SK-N-SH treated with all-trans-retinoic acid at 6 μM for 48 hours (cell line): ENCODE measurements around the gene RGS7.

Experiments used
- ATAC-seq: fragments of 200-7000 bp; cut with Tn5 transposase; 3 replicates; pipeline ENCODE4 v1.9.1; 2020; ENCODE audit warnings: mild to moderate bottlenecking, moderate library complexity
- ARNTL ChIP-seq: fragments of 450-650 bp; formaldehyde crosslinking; IDR thresholded peaks from 2 replicates; pipeline ENCODE4 v1.5.0; 2020; ENCODE audit warnings: low read depth, mild to moderate bottlenecking, moderate library complexity, borderline replicate concordance
- CSDC2 ChIP-seq: fragments of 250-450 bp; sonication (Bioruptor Pico); IDR thresholded peaks from 2 replicates; pipeline ENCODE4 v1.5.0; 2020; ENCODE audit warnings: mild to moderate bottlenecking, moderate library complexity
- ESRRG ChIP-seq: fragments of 250-450 bp; sonication (Bioruptor Pico); IDR thresholded peaks from 2 replicates; pipeline ENCODE4 v1.6.1; 2021; ENCODE audit warnings: mild to moderate bottlenecking
- GLIS3 ChIP-seq: fragments of 250-450 bp; sonication (Bioruptor Pico); IDR thresholded peaks from 2 replicates; pipeline ENCODE4 v1.5.0; 2020; ENCODE audit warnings: mild to moderate bottlenecking, moderate library complexity
- ISL1 ChIP-seq: fragments of 250-450 bp; sonication (Bioruptor Pico); IDR thresholded peaks from 2 replicates; pipeline ENCODE4 v2.1.2; 2022; ENCODE audit warnings: mild to moderate bottlenecking, moderate library complexity
- OSR1 ChIP-seq: fragments of 250-450 bp; sonication (Bioruptor Pico); IDR thresholded peaks from 2 replicates; pipeline ENCODE4 v1.8.0; 2022; ENCODE audit warnings: moderate library complexity, mild to moderate bottlenecking, inconsistent platforms
- PPARA ChIP-seq: fragments of 250-450 bp; sonication (Bioruptor Pico); IDR thresholded peaks from 2 replicates; pipeline ENCODE4 v1.5.0; 2020; ENCODE audit warnings: mild to moderate bottlenecking, borderline replicate concordance
- RARB ChIP-seq: fragments of 250-450 bp; sonication (Bioruptor Pico); IDR thresholded peaks from 2 replicates; pipeline ENCODE4 v1.8.0; 2021; ENCODE audit warnings: mild to moderate bottlenecking, moderate library complexity
- SNAI2 ChIP-seq: fragments of 250-450 bp; sonication (Bioruptor Pico); IDR thresholded peaks from 2 replicates; pipeline ENCODE4 v1.5.0; 2020; ENCODE audit warnings: mild to moderate bottlenecking, moderate library complexity
- TCF4 ChIP-seq: fragments of 250-450 bp; sonication (Bioruptor Pico); IDR thresholded peaks from 2 replicates; pipeline ENCODE4 v1.8.0; 2021; ENCODE audit warnings: mild to moderate bottlenecking, moderate library complexity, borderline replicate concordance
- TOX ChIP-seq: fragments of 250-450 bp; sonication (Bioruptor Pico); IDR thresholded peaks from 2 replicates; pipeline ENCODE4 v1.8.0; 2021; ENCODE audit warnings: mild to moderate bottlenecking, moderate library complexity, borderline replicate concordance
- ZC3H10 ChIP-seq: fragments of 250-450 bp; sonication (Bioruptor Pico); IDR thresholded peaks from 2 replicates; pipeline ENCODE4 v1.5.1; 2021; ENCODE audit warnings: mild to moderate bottlenecking, moderate library complexity
- ZFP3 ChIP-seq: fragments of 250-450 bp; sonication (Bioruptor Pico); IDR thresholded peaks from 2 replicates; pipeline ENCODE4 v1.5.0; 2020; ENCODE audit warnings: mild to moderate bottlenecking, moderate library complexity
- ZFP30 ChIP-seq: fragments of 450-650 bp; formaldehyde crosslinking; IDR thresholded peaks from 2 replicates; pipeline ENCODE4 v1.5.0; 2022; ENCODE audit warnings: mild to moderate bottlenecking, moderate library complexity
- ZNF565 ChIP-seq: fragments of 450-650 bp; formaldehyde crosslinking; conservative IDR thresholded peaks from 2 replicates; pipeline ENCODE4 v1.5.0; 2020; ENCODE audit warnings: low read depth, mild to moderate bottlenecking, moderate library complexity
- ZNF70 ChIP-seq: fragments of 450-650 bp; formaldehyde crosslinking; IDR thresholded peaks from 2 replicates; pipeline ENCODE4 v1.5.0; 2020; ENCODE audit warnings: mild to moderate bottlenecking, moderate library complexity
- ZNF8 ChIP-seq: fragments of 450-650 bp; formaldehyde crosslinking; IDR thresholded peaks from 2 replicates; pipeline ENCODE4 v1.5.0; 2020; ENCODE audit warnings: mild to moderate bottlenecking, moderate library complexity
- TF ChIP-seq, protein P1 (sequence below): fragments of 250-450 bp; sonication (Bioruptor Pico); IDR thresholded peaks from 2 replicates; pipeline ENCODE4 v1.8.0; 2021; ENCODE audit warnings: low read depth, mild to moderate bottlenecking, moderate library complexity, borderline replicate concordance
- TF ChIP-seq, protein P2 (sequence below): fragments of 250-450 bp; sonication (Bioruptor Pico); IDR thresholded peaks from 2 replicates; pipeline ENCODE4 v1.8.0; 2020; ENCODE audit warnings: mild to moderate bottlenecking, moderate library complexity, borderline replicate concordance
- TF ChIP-seq, protein P3 (sequence below): fragments of 250-450 bp; sonication (Bioruptor Pico); IDR thresholded peaks from 2 replicates; pipeline ENCODE4 v1.5.1; 2021; ENCODE audit warnings: mild to moderate bottlenecking, moderate library complexity
- TF ChIP-seq, protein P4 (sequence below): fragments of 250-450 bp; sonication (Bioruptor Pico); IDR thresholded peaks from 2 replicates; pipeline ENCODE4 v1.5.1; 2020; ENCODE audit warnings: low read depth, mild to moderate bottlenecking, moderate library complexity
- TF ChIP-seq, protein P5 (sequence below): fragments of 250-450 bp; sonication (Bioruptor Pico); IDR thresholded peaks from 2 replicates; pipeline ENCODE4 v1.5.0; 2020; ENCODE audit warnings: mild to moderate bottlenecking, moderate library complexity

The RGS7 gene

DNA sequence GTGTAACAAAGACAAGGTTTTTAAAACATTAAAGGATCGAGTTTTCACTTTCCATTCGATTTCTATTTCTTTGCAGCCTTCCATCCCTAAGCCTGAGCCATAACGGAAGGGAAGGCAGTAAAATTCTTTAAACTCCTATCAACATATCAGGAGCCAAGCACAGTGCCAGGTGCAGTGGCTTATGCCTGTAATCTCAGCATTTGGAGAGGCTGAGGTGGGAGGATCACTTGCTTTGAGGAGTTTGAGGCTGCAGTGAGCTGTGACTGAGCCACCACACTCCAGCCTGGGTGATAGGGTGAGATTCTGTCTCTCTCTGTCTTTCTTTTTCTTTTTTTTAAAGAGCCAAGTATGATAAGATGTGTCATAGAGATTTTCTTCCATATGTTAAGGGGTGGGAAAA, 527.5 kb downstream of the RGS7 start (continued):
- TF ChIP-seq ARNTL (CRISPR knock-in tag), result no peak
- TF ChIP-seq, protein P1, sequence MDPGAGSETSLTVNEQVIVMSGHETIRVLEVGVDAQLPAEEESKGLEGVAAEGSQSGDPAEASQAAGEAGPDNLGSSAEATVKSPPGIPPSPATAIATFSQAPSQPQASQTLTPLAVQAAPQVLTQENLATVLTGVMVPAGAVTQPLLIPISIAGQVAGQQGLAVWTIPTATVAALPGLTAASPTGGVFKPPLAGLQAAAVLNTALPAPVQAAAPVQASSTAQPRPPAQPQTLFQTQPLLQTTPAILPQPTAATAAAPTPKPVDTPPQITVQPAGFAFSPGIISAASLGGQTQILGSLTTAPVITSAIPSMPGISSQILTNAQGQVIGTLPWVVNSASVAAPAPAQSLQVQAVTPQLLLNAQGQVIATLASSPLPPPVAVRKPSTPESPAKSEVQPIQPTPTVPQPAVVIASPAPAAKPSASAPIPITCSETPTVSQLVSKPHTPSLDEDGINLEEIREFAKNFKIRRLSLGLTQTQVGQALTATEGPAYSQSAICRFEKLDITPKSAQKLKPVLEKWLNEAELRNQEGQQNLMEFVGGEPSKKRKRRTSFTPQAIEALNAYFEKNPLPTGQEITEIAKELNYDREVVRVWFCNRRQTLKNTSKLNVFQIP (CRISPR knock-in tag), result no peak

DNA sequence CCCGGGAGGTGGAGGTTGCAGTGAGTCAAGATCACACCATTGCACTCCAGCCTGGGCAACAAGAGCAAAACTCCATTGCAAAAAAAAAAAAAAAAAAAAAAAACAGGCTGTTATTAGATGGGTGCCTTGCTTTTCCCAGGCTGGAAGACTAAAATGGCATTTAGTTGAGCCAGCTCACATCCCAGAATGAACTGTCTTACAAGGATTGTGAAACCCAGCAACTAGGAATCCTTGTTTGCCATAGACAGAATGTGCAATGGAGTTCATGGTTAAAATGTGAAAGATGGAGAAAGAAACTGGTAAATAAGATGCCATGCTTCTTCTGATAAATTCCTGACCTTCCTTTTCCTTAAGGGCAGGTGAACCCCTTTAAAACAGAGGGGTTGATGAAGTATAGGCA, 529.2 kb downstream of the RGS7 start:
- TF ChIP-seq ZC3H10 (no peak), TCF4 (no peak), PPARA (CRISPR knock-in tag) (no peak), OSR1 (CRISPR knock-in tag) (no peak), ARNTL (CRISPR knock-in tag) (no peak), ISL1 (CRISPR knock-in tag) (no peak), ZNF70 (CRISPR knock-in tag) (no peak), ZFP30 (CRISPR knock-in tag) (no peak), ESRRG (CRISPR knock-in tag) (no peak), RARB (CRISPR knock-in tag) (no peak), GLIS3 (no peak), ZNF8 (CRISPR knock-in tag) (no peak), ZFP3 (CRISPR knock-in tag) (no peak), CSDC2 (CRISPR knock-in tag) (no peak), ZNF565 (no peak), SNAI2 (CRISPR knock-in tag) (no peak)
- TF ChIP-seq, protein P2, sequence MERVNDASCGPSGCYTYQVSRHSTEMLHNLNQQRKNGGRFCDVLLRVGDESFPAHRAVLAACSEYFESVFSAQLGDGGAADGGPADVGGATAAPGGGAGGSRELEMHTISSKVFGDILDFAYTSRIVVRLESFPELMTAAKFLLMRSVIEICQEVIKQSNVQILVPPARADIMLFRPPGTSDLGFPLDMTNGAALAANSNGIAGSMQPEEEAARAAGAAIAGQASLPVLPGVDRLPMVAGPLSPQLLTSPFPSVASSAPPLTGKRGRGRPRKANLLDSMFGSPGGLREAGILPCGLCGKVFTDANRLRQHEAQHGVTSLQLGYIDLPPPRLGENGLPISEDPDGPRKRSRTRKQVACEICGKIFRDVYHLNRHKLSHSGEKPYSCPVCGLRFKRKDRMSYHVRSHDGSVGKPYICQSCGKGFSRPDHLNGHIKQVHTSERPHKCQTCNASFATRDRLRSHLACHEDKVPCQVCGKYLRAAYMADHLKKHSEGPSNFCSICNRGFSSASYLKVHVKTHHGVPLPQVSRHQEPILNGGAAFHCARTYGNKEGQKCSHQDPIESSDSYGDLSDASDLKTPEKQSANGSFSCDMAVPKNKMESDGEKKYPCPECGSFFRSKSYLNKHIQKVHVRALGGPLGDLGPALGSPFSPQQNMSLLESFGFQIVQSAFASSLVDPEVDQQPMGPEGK (CRISPR knock-in tag), result no peak
- TF ChIP-seq, protein P3, sequence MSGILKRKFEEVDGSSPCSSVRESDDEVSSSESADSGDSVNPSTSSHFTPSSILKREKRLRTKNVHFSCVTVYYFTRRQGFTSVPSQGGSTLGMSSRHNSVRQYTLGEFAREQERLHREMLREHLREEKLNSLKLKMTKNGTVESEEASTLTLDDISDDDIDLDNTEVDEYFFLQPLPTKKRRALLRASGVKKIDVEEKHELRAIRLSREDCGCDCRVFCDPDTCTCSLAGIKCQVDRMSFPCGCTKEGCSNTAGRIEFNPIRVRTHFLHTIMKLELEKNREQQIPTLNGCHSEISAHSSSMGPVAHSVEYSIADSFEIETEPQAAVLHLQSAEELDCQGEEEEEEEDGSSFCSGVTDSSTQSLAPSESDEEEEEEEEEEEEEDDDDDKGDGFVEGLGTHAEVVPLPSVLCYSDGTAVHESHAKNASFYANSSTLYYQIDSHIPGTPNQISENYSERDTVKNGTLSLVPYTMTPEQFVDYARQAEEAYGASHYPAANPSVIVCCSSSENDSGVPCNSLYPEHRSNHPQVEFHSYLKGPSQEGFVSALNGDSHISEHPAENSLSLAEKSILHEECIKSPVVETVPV (CRISPR knock-in tag), result no peak
- TF ChIP-seq, protein P1 (CRISPR knock-in tag), result no peak
- TF ChIP-seq, protein P4, sequence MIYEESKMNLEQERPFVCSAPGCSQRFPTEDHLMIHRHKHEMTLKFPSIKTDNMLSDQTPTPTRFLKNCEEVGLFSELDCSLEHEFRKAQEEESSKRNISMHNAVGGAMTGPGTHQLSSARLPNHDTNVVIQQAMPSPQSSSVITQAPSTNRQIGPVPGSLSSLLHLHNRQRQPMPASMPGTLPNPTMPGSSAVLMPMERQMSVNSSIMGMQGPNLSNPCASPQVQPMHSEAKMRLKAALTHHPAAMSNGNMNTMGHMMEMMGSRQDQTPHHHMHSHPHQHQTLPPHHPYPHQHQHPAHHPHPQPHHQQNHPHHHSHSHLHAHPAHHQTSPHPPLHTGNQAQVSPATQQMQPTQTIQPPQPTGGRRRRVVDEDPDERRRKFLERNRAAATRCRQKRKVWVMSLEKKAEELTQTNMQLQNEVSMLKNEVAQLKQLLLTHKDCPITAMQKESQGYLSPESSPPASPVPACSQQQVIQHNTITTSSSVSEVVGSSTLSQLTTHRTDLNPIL (CRISPR knock-in tag), result no peak
- TF ChIP-seq, all 23 proteins: peak for 0
- ATAC-seq, result no peak

DNA sequence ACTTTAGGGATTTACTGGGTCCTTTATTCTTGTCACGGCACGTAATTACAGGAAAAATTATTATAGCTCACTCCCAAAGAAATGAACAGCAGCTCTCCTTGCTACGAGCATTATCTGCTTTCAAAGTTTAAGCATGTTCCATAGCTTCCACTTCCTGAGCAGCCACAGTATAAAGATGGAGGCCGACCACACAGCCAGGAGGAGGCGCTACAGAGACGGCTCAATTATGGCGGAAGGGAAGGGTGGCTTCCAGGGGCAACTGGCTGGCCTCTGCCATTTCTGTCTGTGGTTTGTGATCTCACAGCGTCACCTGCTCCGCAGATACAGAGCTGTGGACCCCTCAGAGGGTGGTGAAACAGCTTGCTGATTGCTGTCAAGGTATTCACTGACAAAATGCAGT, 532.8 kb downstream of the RGS7 start:
- no peak for ATAC-seq
- TF ChIP-seq, protein P1 (CRISPR knock-in tag), result no peak
- TF ChIP-seq GLIS3, result no peak
- no peak for TF ChIP-seq SNAI2 (CRISPR knock-in tag)
- no peak for TF ChIP-seq ZNF70 (CRISPR knock-in tag)
- no peak for TF ChIP-seq RARB (CRISPR knock-in tag)
- TF ChIP-seq TCF4, result no peak
- no peak for TF ChIP-seq ZNF8 (CRISPR knock-in tag)
- TF ChIP-seq, protein P2 (CRISPR knock-in tag), result no peak
- no peak for TF ChIP-seq ZC3H10
- no peak for TF ChIP-seq CSDC2 (CRISPR knock-in tag)
- TF ChIP-seq TOX (CRISPR knock-in tag), result no peak
- no peak for TF ChIP-seq ESRRG (CRISPR knock-in tag)
- TF ChIP-seq, protein P5, sequence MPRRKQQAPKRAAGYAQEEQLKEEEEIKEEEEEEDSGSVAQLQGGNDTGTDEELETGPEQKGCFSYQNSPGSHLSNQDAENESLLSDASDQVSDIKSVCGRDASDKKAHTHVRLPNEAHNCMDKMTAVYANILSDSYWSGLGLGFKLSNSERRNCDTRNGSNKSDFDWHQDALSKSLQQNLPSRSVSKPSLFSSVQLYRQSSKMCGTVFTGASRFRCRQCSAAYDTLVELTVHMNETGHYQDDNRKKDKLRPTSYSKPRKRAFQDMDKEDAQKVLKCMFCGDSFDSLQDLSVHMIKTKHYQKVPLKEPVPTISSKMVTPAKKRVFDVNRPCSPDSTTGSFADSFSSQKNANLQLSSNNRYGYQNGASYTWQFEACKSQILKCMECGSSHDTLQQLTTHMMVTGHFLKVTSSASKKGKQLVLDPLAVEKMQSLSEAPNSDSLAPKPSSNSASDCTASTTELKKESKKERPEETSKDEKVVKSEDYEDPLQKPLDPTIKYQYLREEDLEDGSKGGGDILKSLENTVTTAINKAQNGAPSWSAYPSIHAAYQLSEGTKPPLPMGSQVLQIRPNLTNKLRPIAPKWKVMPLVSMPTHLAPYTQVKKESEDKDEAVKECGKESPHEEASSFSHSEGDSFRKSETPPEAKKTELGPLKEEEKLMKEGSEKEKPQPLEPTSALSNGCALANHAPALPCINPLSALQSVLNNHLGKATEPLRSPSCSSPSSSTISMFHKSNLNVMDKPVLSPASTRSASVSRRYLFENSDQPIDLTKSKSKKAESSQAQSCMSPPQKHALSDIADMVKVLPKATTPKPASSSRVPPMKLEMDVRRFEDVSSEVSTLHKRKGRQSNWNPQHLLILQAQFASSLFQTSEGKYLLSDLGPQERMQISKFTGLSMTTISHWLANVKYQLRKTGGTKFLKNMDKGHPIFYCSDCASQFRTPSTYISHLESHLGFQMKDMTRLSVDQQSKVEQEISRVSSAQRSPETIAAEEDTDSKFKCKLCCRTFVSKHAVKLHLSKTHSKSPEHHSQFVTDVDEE (CRISPR knock-in tag), result no peak
